MV-4-11 (cell line): ENCODE measurements around the gene DNAJC24.
"Not testable (repeated sequence)": the region's sequence is repeated elsewhere in the genome, so short reads cannot be mapped to it uniquely, and the experiment has no call there.

ENCODE experiments used
- DNase-seq: peaks from one replicate; lab custom pipeline; 2025; lab: John Stamatoyannopoulos, UW

Gene DNAJC24

GRCh38 chr11:31369348-31370329, at the start of gene DNAJC24, which contains the start of gene DCDC1:
TSS of gene DNAJC24 (plus strand) at chr11:31369860. CDS start at chr11:31370749, 889 bp downstream.
TSS of gene DCDC1 (minus strand) at chr11:31369739. CDS start at chr11:31328280, 41,459 bp downstream.
- peak; percentile 93 for DNase-seq

- DNase-seq: not testable (repeated sequence)
Measured at GRCh38 chr11:31321494-31321893, 48.2 kb upstream of the DNAJC24 start.

- DNase-seq: no peak
Measured at GRCh38 chr11:31323145-31323544, 46.5 kb upstream of the DNAJC24 start.

GRCh38 chr11:31325160-31325559, 44.5 kb upstream of the DNAJC24 start:
- DNase-seq: no peak

- DNase-seq: no peak
Measured at GRCh38 chr11:31326470-31327148, 43.1 kb upstream of the DNAJC24 start.

GRCh38 chr11:31327417-31327816, 42.2 kb upstream of the DNAJC24 start:
- DNase-seq: no peak

- DNase-seq: no peak
Measured at GRCh38 chr11:31328697-31329096, 41.0 kb upstream of the DNAJC24 start.

- no peak for DNase-seq
Measured at GRCh38 chr11:31337806-31338205, 31.9 kb upstream of the DNAJC24 start.

- DNase-seq: no peak
Measured at GRCh38 chr11:31340903-31341572, 28.6 kb upstream of the DNAJC24 start.

- no peak for DNase-seq
Measured at GRCh38 chr11:31351168-31351567, 18.5 kb upstream of the DNAJC24 start.

GRCh38 chr11:31355131-31355530, 14.5 kb upstream of the DNAJC24 start:
- no peak for DNase-seq

GRCh38 chr11:31355817-31356216, 13.8 kb upstream of the DNAJC24 start:
- DNase-seq: no peak

- DNase-seq: no peak
Measured at GRCh38 chr11:31361743-31362142, 7.9 kb upstream of the DNAJC24 start.

- no peak for DNase-seq
Measured at GRCh38 chr11:31366795-31367194, 2.9 kb upstream of the DNAJC24 start.

- DNase-seq: no peak
Measured at GRCh38 chr11:31375879-31376278, 6.2 kb downstream of the DNAJC24 start.

- no peak for DNase-seq
Measured at GRCh38 chr11:31383116-31383515, 13.5 kb downstream of the DNAJC24 start.

- no peak for DNase-seq
Measured at GRCh38 chr11:31387379-31387778, 17.7 kb downstream of the DNAJC24 start.

GRCh38 chr11:31397239-31397834, 27.7 kb downstream of the DNAJC24 start:
- no peak for DNase-seq

- no peak for DNase-seq
Measured at GRCh38 chr11:31404614-31405013, 35.0 kb downstream of the DNAJC24 start.

GRCh38 chr11:31408201-31408600, 38.5 kb downstream of the DNAJC24 start:
- DNase-seq: no peak

GRCh38 chr11:31412946-31413345, 43.3 kb downstream of the DNAJC24 start:
- no peak for DNase-seq

- DNase-seq: no peak
Measured at GRCh38 chr11:31414338-31414737, 44.7 kb downstream of the DNAJC24 start.
